ENCODE results near the gene NEK6.
"Not testable (repeated sequence)": the region's sequence is repeated elsewhere in the genome, so short reads cannot be mapped to it uniquely, and the experiment has no call there.

The NEK6 gene

DNA sequence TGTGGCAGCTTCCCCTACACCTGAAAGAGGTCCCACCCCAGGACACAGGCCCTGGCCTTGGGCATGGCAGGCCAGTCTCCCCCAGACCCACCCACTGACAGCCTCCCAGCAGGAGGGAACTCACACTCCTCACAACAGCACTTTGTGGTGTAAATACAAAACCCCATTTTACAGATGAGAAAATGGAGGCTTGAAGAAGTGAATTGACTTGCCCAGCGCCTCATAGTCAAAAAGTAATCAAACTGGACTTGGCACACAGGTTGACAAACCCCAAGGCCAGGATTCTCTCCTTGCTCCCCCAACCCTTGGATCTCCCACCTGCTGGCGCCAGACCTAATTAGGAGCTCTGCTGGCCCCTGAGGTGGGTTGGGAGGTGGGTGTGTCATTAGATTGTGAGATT is 29.2 kb upstream of the NEK6 start:
- no peak for DNase-seq (ENCODE audit: low read depth, low spot score)

DNA sequence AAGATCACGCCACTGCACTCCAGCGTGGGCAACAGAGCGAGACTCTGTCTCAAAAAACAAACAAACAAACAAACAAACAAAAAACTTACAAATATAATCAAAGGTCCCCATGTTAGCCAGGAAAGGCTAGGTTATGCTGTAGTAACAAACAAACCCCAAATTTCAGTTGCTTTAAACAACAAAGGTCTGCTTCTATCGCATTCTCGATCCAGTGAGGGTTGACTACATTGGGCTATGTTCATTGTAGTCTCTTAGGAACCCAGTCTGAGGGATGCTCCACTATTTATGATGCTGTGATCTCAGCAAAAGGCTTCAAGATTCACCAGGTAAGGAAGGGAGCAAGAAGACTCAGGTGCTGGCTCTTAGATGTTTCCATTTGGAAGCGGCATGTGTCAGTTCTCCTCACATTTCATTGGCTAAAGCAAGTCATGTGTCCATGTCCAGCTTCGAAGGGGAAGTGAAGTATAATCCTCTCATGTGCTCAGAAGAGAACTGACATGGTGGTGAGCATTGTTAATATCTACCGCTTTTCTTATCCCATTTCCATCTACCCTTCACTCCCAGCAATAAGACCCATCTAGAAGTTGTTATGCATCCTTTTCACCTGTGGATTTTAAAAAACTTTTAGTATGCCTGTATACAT is 26.5 kb upstream of the NEK6 start:
- DNase-seq (ENCODE audit: low read depth, low spot score) = no peak

- no peak for DNase-seq (ENCODE audit: low read depth, low spot score)
Measured at GRCh38 chr9:124238546-124239140, 19.1 kb upstream of the NEK6 start.

- no peak for DNase-seq (ENCODE audit: low read depth, low spot score)
Measured at GRCh38 chr9:124239249-124240073, 18.3 kb upstream of the NEK6 start.

GRCh38 chr9:124242331-124243194 is 15.2 kb upstream of the NEK6 start:
- DNase-seq (ENCODE audit: low read depth, low spot score) = peak; percentile 75

DNA sequence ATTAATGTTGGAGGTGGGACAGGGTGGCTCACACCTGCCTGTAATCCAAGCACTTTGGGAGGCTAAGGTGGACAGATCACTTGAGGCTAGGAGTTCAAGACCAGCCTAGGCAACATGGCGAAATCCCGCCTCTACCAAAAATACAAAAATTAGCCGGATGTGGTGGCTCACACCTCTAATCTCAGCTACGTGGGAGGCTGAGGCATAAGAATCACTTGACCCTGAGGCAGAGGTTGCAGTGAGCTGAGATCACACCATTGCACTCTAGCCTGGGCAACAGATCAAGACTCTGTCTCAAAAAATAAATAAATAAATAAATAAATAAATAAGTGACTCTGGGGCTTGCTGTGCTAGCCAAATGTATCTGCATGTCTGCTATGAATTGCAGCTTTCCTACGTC is 10.4 kb upstream of the NEK6 start:
- DNase-seq (ENCODE audit: low read depth, low spot score) = not testable (repeated sequence)

DNA sequence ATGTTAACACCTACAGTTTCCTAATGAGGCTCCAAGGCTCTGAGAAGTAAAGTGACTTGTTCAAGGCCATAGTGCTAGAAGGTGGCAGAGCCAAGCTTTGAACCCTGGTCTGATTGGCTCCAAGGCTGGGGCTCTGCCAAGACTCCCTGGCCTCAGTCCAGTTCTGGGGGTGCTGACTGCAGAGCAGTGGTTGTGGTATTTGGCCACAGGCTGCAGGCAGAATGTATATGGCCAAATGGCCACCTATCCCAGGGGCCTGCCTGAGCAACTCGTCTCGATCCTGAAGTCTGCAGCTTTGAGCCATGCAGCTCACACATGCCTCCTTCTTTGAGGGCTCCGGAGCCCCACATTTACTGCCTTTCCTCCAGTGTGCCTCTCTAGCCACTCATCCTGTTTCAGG is 9.7 kb upstream of the NEK6 start:
- DNase-seq (ENCODE audit: low read depth, low spot score) = no peak

- DNase-seq (ENCODE audit: low read depth, low spot score) = no peak
Measured at GRCh38 chr9:124248960-124249359, 8.8 kb upstream of the NEK6 start.

GRCh38 chr9:124251204-124251603 is 6.5 kb upstream of the NEK6 start:
- DNase-seq (ENCODE audit: low read depth, low spot score) = no peak

- DNase-seq (ENCODE audit: low read depth, low spot score) = peak; percentile 85
Measured at GRCh38 chr9:124251605-124252378, 6.0 kb upstream of the NEK6 start.

GRCh38 chr9:124252878-124253277 is 4.9 kb upstream of the NEK6 start:
- DNase-seq (ENCODE audit: low read depth, low spot score) = not testable (repeated sequence)

GRCh38 chr9:124254261-124254682 is 3.5 kb upstream of the NEK6 start:
- no peak for DNase-seq (ENCODE audit: low read depth, low spot score)

DNA sequence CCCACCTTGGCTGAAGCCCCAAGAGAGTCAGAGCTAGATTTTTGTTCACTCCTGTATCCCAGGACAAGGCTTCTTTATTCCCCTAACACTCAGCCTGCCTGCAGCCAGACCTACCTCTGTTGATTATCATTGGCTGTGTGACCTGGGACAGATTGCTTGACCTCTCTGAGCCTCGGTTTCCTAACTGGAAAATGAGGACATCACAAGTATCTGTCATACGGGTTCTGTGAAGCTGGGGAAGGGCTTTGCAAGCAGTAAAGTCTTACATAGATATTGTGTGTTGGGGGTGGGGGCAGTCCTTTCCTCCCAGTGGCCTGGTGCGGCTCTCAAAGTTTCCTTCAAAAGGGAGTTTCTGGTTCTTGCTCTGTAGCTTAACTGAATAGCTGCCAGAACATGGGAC is 2.5 kb upstream of the NEK6 start:
- no peak for DNase-seq (ENCODE audit: low read depth, low spot score)

GRCh38 chr9:124256517-124257069 is 1.2 kb upstream of the NEK6 start:
- peak; percentile 78 for DNase-seq (ENCODE audit: low read depth, low spot score)

- peak; percentile 58 for DNase-seq (ENCODE audit: low read depth, low spot score)
Measured at GRCh38 chr9:124257070-124257843, 492 bp upstream of the NEK6 start.

DNA sequence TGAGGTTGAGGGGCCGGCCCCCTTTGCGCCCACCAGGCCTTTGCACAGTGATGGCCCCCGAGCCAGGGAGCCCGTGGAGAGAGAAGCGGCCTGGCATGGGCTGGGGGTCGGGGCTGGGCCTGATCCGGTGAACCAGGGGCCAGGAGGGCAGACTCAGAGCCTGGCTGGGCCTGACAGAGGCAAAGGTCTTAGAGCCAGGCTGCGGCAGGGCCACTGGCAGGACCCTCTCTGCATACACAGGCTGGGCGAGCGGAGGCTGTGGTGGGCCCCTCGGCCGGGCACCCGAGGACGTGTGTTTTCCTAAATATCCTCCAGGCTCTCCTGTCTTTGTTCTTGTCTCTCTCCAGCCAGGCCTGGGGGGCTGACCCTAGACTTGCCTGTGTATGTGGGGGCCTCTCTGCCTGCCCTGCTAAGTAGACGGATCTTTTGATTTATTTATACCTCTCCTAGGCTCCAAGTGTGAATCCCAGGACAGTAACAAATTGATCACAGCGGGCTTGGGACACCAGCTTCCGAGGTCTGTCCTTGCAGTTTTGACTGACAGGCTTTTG is 933 bp downstream of the NEK6 start:
- peak; percentile 74 for DNase-seq (ENCODE audit: low read depth, low spot score)

DNA sequence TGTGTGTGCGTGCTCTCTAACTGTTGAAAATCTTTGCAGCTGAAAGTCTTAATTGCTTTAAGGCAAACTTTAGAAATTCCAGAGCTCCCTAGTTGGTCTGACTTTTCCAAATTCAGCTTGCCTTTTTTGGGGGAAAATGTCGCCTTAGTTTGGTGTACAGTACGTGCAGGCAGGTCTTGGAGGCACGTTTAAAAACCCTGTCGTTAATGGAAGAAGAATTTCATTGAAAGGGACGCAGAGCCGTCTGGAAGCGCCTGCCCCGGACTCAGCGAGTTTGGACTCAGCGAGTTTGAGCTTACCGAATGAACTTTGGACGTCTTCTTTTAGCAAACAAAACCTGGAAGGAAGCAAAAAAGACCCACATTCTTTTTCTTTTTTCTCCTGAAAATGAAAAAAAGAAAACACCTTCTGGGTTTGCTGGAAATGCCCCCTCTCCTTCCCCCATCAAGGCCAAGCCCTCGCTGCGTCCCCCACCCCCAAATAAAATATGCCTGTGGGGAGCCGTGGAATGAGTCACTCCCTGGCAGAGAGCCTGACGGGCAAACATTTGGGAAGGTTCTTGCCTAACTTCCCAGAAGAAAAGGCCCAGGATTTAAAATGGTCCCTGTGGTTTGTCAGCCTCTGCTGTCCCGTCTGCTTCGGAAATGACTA is 1.5 kb downstream of the NEK6 start:
- peak; percentile 54 for DNase-seq (ENCODE audit: low read depth, low spot score)

DNA sequence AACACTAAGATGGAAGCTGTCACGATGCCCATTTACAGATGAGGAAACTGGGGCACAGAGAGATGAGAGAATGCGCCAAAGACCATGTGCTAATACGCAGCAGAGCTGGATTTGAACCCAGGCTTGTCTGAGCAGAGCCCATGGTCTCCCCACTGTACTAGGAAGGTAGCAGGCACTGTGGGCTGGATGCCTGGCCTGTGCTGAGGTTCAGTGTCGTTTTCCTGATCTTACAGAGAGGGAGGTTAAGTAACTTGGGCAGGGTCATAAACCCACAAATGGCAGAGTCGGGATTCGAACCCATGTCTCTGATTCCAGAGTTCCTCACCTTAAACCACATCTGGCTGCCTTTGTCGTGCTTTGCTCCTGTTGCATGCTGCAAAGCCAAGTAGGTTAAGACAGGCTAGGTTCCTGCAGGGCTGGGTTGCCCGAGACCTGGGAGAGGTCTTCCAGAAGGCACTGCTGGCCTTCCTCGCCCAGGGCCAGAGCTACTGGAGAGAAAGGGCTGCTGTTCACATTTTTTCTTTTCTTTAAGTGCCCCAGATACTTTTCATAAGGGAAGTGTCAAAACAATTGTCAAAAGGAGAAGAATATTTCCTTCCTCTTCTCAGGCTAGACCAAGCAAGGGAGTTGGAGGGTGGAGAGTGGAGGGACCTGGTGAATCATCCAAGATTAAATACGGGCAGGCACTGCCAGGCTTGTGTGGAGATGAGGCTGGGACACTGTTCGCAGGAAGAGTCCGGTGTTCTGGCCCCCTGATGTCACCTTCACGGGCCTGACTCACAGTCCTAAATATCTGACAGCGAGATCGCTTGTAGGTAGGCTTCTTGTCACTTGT is 3.2 kb downstream of the NEK6 start:
- DNase-seq (ENCODE audit: low read depth, low spot score) = peak; percentile 65

Data from ELF-1 (cell line).